Measurements from ENCODE around the gene STPG4. TPM values are rescaled to one million over a fixed set of nuclear protein-coding genes. Genes with fewer than 3 reads are reported as not detected.

The STPG4 gene
- total and polyA plus RNA-seq, 2 of the 8 experiments (the other 6 are each of a cell fraction or from before 2014, with no cell fraction given) = 0.28 TPM; not detected in 1

GRCh38 chr2:47060652-47061170 is 94.4 kb downstream of the STPG4 start (continued):
- TF ChIP-seq CHD7 (IDR thresholded peaks at IDR 0.05; ENCODE audit: insufficient replicate concordance, low read length) (no peak), NRF1 (IDR thresholded peaks at IDR 0.05; ENCODE audit: low read depth, low read length) (no peak), TEAD4 (IDR thresholded peaks at IDR 0.05; ENCODE audit: low read depth, low read length) (no peak), CBX8 (IDR thresholded peaks at IDR 0.05; ENCODE audit: borderline replicate concordance, low read depth, low read length) (no peak)

Measured in H1 (cell line).